Mesenchymal stem cell (in vitro differentiated cells and primary cell): ENCODE measurements around the gene MCEMP1.

ENCODE experiments used
- DNase-seq: peaks from one replicate; pipeline ENCODE4 v3.0.0-alpha.2; 2013
- H2AFZ ChIP-seq: one replicate; pipeline ENCODE4 v1.6.1; 2013; ENCODE audit warnings: low read depth, mild to moderate bottlenecking, control low read depth, inconsistent platforms, low read length, moderate library complexity
- H2AK5ac ChIP-seq: 2 replicates; pipeline ENCODE4 v1.6.1; 2013; ENCODE audit warnings: low read length, moderate library complexity, mild to moderate bottlenecking, inconsistent platforms; ENCODE audit not compliant: severe bottlenecking
- H2BK120ac ChIP-seq: one replicate; pipeline ENCODE4 v1.6.1; 2013; ENCODE audit warnings: low read depth, mild to moderate bottlenecking, inconsistent platforms, low read length, moderate library complexity
- H2BK12ac ChIP-seq, 2 experiments: one replicate each; pipeline ENCODE4 v1.6.1; 2013; ENCODE audit warnings: inconsistent platforms in 2 of 2, low read length in 2 of 2, mild to moderate bottlenecking in 2 of 2, moderate library complexity in 2 of 2, control low read depth in 1 of 2
- H2BK15ac ChIP-seq: one replicate; pipeline ENCODE4 v1.6.1; 2013; ENCODE audit warnings: mild to moderate bottlenecking, low read depth, inconsistent platforms; ENCODE audit not compliant: poor library complexity, severe bottlenecking
- H2BK5ac ChIP-seq: 2 replicates; pipeline ENCODE4 v1.6.1; 2013; ENCODE audit warnings: low read depth, mild to moderate bottlenecking, low read length, control low read depth, inconsistent platforms; ENCODE audit not compliant: poor library complexity, severe bottlenecking
- H3K14ac ChIP-seq, 2 experiments: one replicate each; pipeline ENCODE4 v1.6.1; 2013; ENCODE audit warnings: inconsistent platforms in 2 of 2, low read length in 2 of 2, control low read depth in 1 of 2, mild to moderate bottlenecking in 1 of 2, moderate library complexity in 1 of 2
- H3K18ac ChIP-seq, 2 experiments: one replicate each; pipeline ENCODE4 v1.6.1; 2013; ENCODE audit warnings: inconsistent platforms in 2 of 2, low read length in 2 of 2, control low read depth in 1 of 2, low read depth in 1 of 2, mild to moderate bottlenecking in 1 of 2
- H3K23ac ChIP-seq, 2 experiments: one replicate each; pipeline ENCODE4 v1.6.1; 2013; ENCODE audit warnings: inconsistent platforms in 2 of 2, low read length in 2 of 2, mild to moderate bottlenecking in 2 of 2, moderate library complexity in 2 of 2, control low read depth in 1 of 2
- H3K27ac ChIP-seq: 2 replicates; pipeline ENCODE4 v1.5.1; 2013; ENCODE audit warnings: mild to moderate bottlenecking, moderate library complexity, low read length, control low read depth, inconsistent platforms; ENCODE audit not compliant: poor library complexity, severe bottlenecking
- H3K27me3 ChIP-seq, 2 experiments: 2 replicates each; pipeline versions ENCODE4 v1.6.1 to v1.7.0; 2013; ENCODE audit warnings: low read length in 2 of 2, mild to moderate bottlenecking in 2 of 2, moderate library complexity in 2 of 2, control low read depth in 1 of 2, inconsistent platforms in 1 of 2; ENCODE audit not compliant: control insufficient read depth in 1 of 2, insufficient read depth in 1 of 2
- H3K36me3 ChIP-seq, 2 experiments: 2 replicates each; pipeline versions ENCODE4 v1.6.1 to v1.7.0; 2013; ENCODE audit warnings: low read length in 2 of 2, control low read depth in 1 of 2, inconsistent platforms in 1 of 2, low read depth in 1 of 2, mild to moderate bottlenecking in 1 of 2; ENCODE audit not compliant: insufficient read depth in 2 of 2, control insufficient read depth in 1 of 2
- H3K4ac ChIP-seq, 2 experiments: one replicate each; pipeline ENCODE4 v1.6.1; 2013; ENCODE audit warnings: inconsistent platforms in 2 of 2, low read length in 2 of 2, mild to moderate bottlenecking in 2 of 2, moderate library complexity in 2 of 2, control low read depth in 1 of 2, low read depth in 1 of 2
- H3K4me1 ChIP-seq: 2 replicates; pipeline ENCODE4 v1.6.1; 2013; ENCODE audit warnings: low read depth, low read length, control low read depth; ENCODE audit not compliant: control insufficient read depth, insufficient read depth
- H3K4me2 ChIP-seq: 2 replicates; pipeline ENCODE4 v1.6.1; 2013; ENCODE audit warnings: low read length, mild to moderate bottlenecking, inconsistent platforms; ENCODE audit not compliant: poor library complexity, severe bottlenecking
- H3K4me3 ChIP-seq, 2 experiments: 2 replicates each; pipeline versions ENCODE4 v1.5.1 to v1.7.0; 2013; ENCODE audit warnings: low read length in 2 of 2, mild to moderate bottlenecking in 2 of 2, control low read depth in 1 of 2, low read depth in 1 of 2; ENCODE audit not compliant: insufficient read depth in 1 of 2
- H3K79me1 ChIP-seq: replicated peaks from 2 replicates; pipeline ENCODE4 v1.6.1; 2013; ENCODE audit warnings: mild to moderate bottlenecking, control low read depth, low read length, inconsistent platforms; ENCODE audit not compliant: poor library complexity, severe bottlenecking
- H3K9ac ChIP-seq: 2 replicates; pipeline ENCODE4 v1.7.0; 2013; ENCODE audit warnings: mild to moderate bottlenecking, low read length, moderate library complexity
- H3K9me3 ChIP-seq: 2 replicates; pipeline ENCODE4 v1.7.0; 2013; ENCODE audit warnings: mild to moderate bottlenecking, low read length; ENCODE audit not compliant: control insufficient read depth
- H4K8ac ChIP-seq: one replicate; pipeline ENCODE4 v1.6.1; 2013; ENCODE audit warnings: inconsistent platforms, mild to moderate bottlenecking, low read length, moderate library complexity
- H4K91ac ChIP-seq: one replicate; pipeline ENCODE4 v1.6.1; 2013; ENCODE audit warnings: mild to moderate bottlenecking, low read length, inconsistent platforms
- WGBS: methylation state at CpG from one replicate; pipeline ENCODE4 v1.1.7; 2013; ENCODE audit warnings: mixed read lengths; 5-methylcytosine and 5-hydroxymethylcytosine counted together

The MCEMP1 gene

DNA sequence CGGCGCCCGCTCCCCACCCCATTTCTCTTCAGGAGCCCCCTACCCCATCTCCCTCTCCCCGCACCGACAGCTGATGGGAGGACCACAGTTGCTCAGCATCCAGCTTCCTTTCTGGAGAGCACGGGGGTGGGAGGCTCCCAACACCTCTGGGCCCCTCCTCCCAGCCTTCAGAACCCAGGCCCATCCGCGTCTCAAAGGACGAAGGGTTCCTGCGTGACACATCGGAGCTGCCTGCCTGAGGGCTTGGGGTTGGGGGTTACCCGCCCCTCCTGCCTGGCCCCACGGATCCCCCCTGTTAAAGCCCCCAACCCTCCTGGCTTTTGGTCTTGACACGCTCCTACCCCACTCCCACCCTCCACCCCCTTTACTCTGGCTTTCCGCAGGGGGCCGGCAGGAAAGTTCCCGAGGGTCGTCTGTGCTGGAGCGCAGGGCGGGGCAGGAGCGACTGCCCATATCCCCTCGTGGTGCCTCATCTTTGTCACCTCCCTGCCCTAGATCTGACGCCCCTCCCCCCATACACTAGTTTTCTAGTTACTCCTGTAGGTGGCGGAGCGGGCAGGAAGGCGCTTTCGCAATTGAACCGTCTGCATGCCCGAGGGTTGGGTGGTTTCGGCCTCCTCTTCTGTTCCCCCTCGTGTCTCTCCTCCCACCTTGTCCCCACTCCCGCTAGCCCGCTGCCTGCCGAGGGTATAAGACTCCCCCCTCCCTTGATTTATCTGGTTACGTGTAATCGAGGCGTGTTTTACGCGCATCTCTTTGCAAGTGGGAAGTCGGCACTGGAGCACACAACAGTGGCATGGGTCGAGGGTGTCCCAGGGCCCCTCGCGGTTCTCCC lies 4.7 kb downstream of the MCEMP1 start:
- peak overlapping the region; percentile 82 for H4K91ac ChIP-seq
- H2BK12ac ChIP-seq, result peak overlapping the region in 1 of 2 experiments; percentile 74
- peak overlapping the region; percentile 94 for H3K9ac ChIP-seq
- H2BK15ac ChIP-seq, result peak overlapping the region; percentile 60
- H4K8ac ChIP-seq, result peak overlapping the region; percentile 99
- no peak overlapping the region for H2AK5ac ChIP-seq
- H3K4ac ChIP-seq, result peak overlapping the region; percentile 6 to 99
- H3K4me3 ChIP-seq, result peak overlapping the region; percentile 93 to 100
- 28% methylated on average over 43 of the region's 43 CpGs for WGBS
- no peak overlapping the region for H2BK5ac ChIP-seq
- peaks cover 17 to 32% of the 10 kb centered on the region in 2 experiments for H3K36me3 ChIP-seq
- peak overlapping the region; percentile 89 for H2AFZ ChIP-seq
- no peak overlapping the region for H3K27ac ChIP-seq
- peaks cover 17% of the 10 kb centered on the region for H3K4me1 ChIP-seq
- H3K18ac ChIP-seq, result peak overlapping the region; percentile 97 to 99
- H3K27me3 ChIP-seq, result peaks cover 18 to 31% of the 10 kb centered on the region in 2 experiments
- H3K14ac ChIP-seq, result no peak overlapping the region
- H3K79me1 ChIP-seq, result peaks cover 23% of the 10 kb centered on the region
- H3K9me3 ChIP-seq, result no peaks in the 10 kb centered on the region
- peak overlapping the region in 1 of 2 experiments; percentile 96 for H3K23ac ChIP-seq
- peak overlapping the region; percentile 79 for H3K4me2 ChIP-seq
- DNase-seq, result peak; percentile 71
- H2BK120ac ChIP-seq, result peak overlapping the region; percentile 98

DNA sequence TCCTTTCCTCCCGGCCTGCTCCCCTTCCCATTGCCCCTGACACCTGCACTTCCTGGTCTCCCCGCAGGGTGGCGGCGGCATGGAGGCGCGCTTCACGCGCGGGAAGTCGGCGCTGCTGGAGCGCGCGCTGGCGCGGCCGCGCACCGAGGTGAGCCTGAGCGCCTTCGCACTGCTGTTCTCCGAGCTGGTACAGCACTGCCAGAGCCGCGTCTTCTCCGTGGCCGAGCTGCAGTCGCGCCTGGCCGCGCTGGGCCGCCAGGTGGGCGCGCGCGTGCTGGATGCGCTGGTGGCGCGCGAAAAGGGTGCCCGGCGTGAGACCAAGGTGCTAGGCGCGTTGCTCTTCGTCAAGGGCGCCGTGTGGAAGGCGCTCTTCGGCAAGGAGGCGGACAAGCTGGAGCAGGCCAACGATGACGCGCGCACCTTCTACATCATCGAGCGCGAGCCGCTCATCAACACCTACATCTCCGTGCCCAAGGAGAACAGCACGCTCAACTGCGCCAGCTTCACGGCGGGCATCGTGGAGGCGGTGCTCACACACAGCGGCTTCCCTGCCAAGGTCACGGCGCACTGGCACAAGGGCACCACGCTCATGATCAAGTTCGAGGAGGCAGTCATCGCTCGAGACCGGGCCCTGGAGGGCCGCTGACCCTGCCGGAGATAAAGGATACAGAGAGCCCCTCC lies 5.4 kb downstream of the MCEMP1 start:
- Histone ChIP-seq H3K4ac (no peak overlapping the region), H3K4me3 (peak overlapping the region in 1 of 2 experiments; percentile 93)
- WGBS, result 98% methylated on average over 74 of the region's 74 CpGs

DNA sequence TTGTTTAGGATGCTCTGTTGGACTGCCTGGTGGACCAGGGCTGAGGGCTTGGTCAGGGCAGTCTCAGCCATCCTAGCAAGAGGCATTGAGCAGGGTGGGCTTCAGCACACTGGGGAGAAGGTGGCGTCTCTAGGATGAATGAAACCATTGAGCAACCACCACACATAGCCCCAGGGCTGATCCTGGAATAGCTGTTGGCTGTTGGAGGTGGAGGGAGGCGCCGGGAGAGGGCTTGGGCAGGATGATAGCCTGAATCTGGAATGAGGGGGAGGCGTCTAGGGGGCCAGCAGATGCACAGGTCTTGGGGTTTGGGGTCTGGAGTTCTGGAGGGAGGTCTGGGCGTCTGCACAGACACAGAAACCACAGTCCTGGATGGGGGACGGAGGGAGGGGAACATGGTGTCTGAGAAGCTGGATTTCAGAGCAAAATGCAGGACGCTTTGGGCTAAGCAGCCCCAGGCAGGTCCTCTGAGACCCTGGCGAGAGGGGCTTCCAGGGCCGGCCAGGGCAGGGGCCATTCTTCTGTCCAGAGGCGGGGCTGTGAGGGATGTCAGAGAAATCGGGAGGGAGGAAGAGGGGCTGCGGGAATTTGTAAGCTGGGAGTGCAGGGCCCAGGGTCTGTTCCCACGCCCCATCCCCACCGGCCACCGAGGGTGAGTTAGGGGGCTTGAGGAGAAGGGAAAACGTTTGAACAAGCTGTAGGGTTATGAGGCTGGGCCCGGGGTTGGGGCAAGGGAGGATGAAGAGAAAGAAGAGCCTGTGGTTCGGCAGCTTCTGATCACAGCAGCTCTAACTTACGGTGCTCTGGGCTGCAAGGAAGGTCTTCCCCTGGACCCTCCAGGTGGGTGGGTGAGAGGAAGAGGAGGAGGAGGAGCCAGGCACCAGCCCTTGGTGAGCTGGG lies 8.9 kb downstream of the MCEMP1 start:
- 55% methylated on average over 18 of the region's 19 CpGs for WGBS
- Histone ChIP-seq H3K9ac (no peak overlapping the region), H3K27me3 (peaks cover 0 to 13% of the 10 kb centered on the region in 2 experiments), H2BK12ac (no peak overlapping the region), H2BK120ac (no peak overlapping the region), H2BK15ac (no peak overlapping the region), H3K27ac (no peak overlapping the region), H3K18ac (no peak overlapping the region), H3K23ac (no peak overlapping the region), H4K91ac (no peak overlapping the region), H3K4me3 (no peak overlapping the region), H3K36me3 (peaks cover 17 to 32% of the 10 kb centered on the region in 2 experiments), H3K9me3 (no peaks in the 10 kb centered on the region), H3K4me1 (peaks cover 13% of the 10 kb centered on the region), H3K79me1 (peaks cover 23% of the 10 kb centered on the region), H2BK5ac (no peak overlapping the region), H3K4ac (no peak overlapping the region), H4K8ac (peak overlapping the region; percentile 4), H3K14ac (no peak overlapping the region), H3K4me2 (no peak overlapping the region), H2AK5ac (no peak overlapping the region), H2AFZ (no peak overlapping the region)
- DNase-seq, result no peak

More for the DNA sequence above, 5.4 kb downstream of the MCEMP1 start:
- H2BK12ac ChIP-seq, result peak overlapping the region in 1 of 2 experiments; percentile 74
- no peak overlapping the region for H3K27ac ChIP-seq
- H3K79me1 ChIP-seq, result peaks cover 23% of the 10 kb centered on the region
- peak overlapping the region; percentile 79 for H3K4me2 ChIP-seq
- H2BK120ac ChIP-seq, result no peak overlapping the region
- H3K36me3 ChIP-seq, result peaks cover 17 to 32% of the 10 kb centered on the region in 2 experiments
- H2BK5ac ChIP-seq, result no peak overlapping the region
- no peak overlapping the region for H3K18ac ChIP-seq
- no peak overlapping the region for H3K23ac ChIP-seq
- H3K9me3 ChIP-seq, result no peaks in the 10 kb centered on the region
- peak overlapping the region; percentile 11 for H4K91ac ChIP-seq
- H3K14ac ChIP-seq, result no peak overlapping the region
- peaks cover 11 to 26% of the 10 kb centered on the region in 2 experiments for H3K27me3 ChIP-seq
- H3K9ac ChIP-seq, result peak overlapping the region; percentile 94
- DNase-seq, result no peak
- no peak overlapping the region for H2BK15ac ChIP-seq
- peak overlapping the region; percentile 28 for H4K8ac ChIP-seq
- no peak overlapping the region for H2AK5ac ChIP-seq
- H3K4me1 ChIP-seq, result peaks cover 17% of the 10 kb centered on the region
- no peak overlapping the region for H2AFZ ChIP-seq
